Measurements from ENCODE around the gene LYSET. TPM values are rescaled to one million over a fixed set of nuclear protein-coding genes. Genes with fewer than 3 reads are reported as not detected.
A peak's percentile ranks its signal among the peaks of the same experiment; 100 is the strongest.

Gene LYSET
- total and polyA plus RNA-seq, 9 of the 15 experiments (the other 6 are each of a cell fraction or from before 2014, with no cell fraction given): 7.6 to 36.6 (median 15.9) TPM

DNA sequence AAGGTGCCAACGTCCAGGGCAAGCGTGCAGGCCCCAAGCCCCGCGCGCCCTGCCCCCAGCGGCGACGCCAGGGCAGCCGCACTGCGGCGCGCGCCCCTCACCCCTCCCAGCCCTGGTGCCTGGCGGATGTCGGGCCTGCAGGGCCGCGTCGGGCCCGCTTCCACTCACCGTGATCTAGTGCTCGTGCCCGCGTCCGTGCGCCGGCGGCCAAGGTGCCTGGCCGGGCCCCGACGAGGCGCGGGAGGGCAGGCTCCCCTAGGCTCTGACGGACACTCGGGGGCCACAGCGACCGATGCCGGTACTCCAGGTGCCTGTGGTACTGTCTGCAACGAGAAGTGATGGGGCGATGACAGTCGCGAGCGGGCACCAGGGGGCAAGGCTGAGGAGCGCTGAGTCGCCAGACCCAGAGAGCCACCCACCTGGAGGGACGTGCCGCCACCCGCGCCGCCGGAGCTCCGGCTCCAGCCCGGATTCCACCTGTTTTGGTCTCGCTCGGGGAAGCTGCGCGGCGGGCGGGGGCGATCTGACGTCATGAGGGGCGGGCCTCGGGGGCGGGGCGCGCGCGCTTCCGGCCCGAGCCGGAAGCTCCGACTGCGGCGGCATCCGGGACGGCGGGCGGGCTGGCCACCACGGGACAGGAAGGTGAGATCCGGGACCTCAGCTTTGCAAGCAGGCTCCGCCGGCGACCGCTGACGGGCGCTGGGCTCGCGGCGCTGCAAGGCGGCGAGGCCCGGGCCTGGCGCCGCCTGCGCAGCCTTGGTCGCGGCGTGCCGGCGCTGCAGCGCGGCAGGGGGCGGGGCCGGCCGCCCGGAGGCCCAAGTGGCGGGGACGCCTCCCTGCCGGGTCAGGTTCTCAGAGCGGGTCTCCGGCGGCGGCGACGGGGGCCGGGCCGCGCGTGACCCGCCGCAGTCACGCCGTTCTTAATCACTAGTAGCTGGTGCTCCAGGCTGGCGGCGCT is at the start of gene LYSET, which contains the start of gene MOAP1 (continued):
- TF ChIP-seq POLR2A (conservative IDR thresholded peaks at IDR 0.05) (peak; percentile 74), POLR2B (IDR thresholded peaks at IDR 0.05; ENCODE audit: low read depth, partially characterized antibody) (peak; percentile 58), TAF15 (IDR thresholded peaks at IDR 0.05; ENCODE audit: low read depth, low read length) (no peak), ZC3H11A (IDR thresholded peaks at IDR 0.05; ENCODE audit: low read depth, low read length) (no peak), ZBTB40 (IDR thresholded peaks at IDR 0.05) (peak; percentile 86), ZBTB40 (CRISPR knock-in tag; IDR thresholded peaks at IDR 0.05) (no peak), XRCC5 (IDR thresholded peaks at IDR 0.05; ENCODE audit: low read depth, low read length) (no peak), NELFE (IDR thresholded peaks at IDR 0.05; ENCODE audit: insufficient read depth, insufficient read length) (no peak), RBBP5 (IDR thresholded peaks at IDR 0.05; ENCODE audit: borderline replicate concordance, insufficient read depth, low read length, poor library complexity, severe bottlenecking) (peak; percentile 95), ZBTB2 (IDR thresholded peaks at IDR 0.05) (no peak), SIN3A (IDR thresholded peaks at IDR 0.05; ENCODE audit: borderline replicate concordance in 2 of 2, control insufficient read depth in 1 of 2, low read depth in 2 of 2, low read length in 2 of 2) (0 out of 4 replicates have a peak, but pooled peaks of 1 of the 2 experiments have one; percentile 16)
- TF ChIP-seq, protein P1, sequence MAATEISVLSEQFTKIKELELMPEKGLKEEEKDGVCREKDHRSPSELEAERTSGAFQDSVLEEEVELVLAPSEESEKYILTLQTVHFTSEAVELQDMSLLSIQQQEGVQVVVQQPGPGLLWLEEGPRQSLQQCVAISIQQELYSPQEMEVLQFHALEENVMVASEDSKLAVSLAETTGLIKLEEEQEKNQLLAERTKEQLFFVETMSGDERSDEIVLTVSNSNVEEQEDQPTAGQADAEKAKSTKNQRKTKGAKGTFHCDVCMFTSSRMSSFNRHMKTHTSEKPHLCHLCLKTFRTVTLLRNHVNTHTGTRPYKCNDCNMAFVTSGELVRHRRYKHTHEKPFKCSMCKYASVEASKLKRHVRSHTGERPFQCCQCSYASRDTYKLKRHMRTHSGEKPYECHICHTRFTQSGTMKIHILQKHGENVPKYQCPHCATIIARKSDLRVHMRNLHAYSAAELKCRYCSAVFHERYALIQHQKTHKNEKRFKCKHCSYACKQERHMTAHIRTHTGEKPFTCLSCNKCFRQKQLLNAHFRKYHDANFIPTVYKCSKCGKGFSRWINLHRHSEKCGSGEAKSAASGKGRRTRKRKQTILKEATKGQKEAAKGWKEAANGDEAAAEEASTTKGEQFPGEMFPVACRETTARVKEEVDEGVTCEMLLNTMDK (IDR thresholded peaks at IDR 0.05; ENCODE audit: borderline replicate concordance, insufficient read depth, low read depth, low read length, poor library complexity, severe bottlenecking): no peak
- TF ChIP-seq, protein P2, sequence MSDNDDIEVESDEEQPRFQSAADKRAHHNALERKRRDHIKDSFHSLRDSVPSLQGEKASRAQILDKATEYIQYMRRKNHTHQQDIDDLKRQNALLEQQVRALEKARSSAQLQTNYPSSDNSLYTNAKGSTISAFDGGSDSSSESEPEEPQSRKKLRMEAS (CRISPR knock-in tag; IDR thresholded peaks at IDR 0.05): no peak

Data from K562 (cell line).